Endodermal cell (in vitro differentiated cells): Measurements from ENCODE around the gene LRSAM1. TPM values are rescaled to one million over a fixed set of nuclear protein-coding genes. Genes with fewer than 3 reads are reported as not detected.

Experiments
- DNase-seq: peaks from one replicate; pipeline ENCODE4 v3.0.0-alpha.2; 2017
- H3K27ac ChIP-seq: 2 replicates; pipeline ENCODE4 v1.5.1; 2013; ENCODE audit warnings: mild to moderate bottlenecking, low read depth, low read length, moderate library complexity
- H3K27me3 ChIP-seq: 2 replicates; pipeline ENCODE4 v1.6.1; 2013; ENCODE audit warnings: mild to moderate bottlenecking, low read length, moderate library complexity; ENCODE audit not compliant: insufficient read depth, control insufficient read depth, poor library complexity, severe bottlenecking
- H3K36me3 ChIP-seq: 2 replicates; pipeline ENCODE4 v1.7.0; 2013; ENCODE audit warnings: mild to moderate bottlenecking, low read length, moderate library complexity; ENCODE audit not compliant: control insufficient read depth, insufficient read depth
- H3K4me1 ChIP-seq: one replicate; pipeline ENCODE4 v1.7.0; 2013; ENCODE audit warnings: low read length; ENCODE audit not compliant: control insufficient read depth, insufficient read depth
- H3K4me3 ChIP-seq: 2 replicates; pipeline ENCODE4 v1.5.1; 2013; ENCODE audit warnings: mild to moderate bottlenecking, low read length, moderate library complexity
- H3K9ac ChIP-seq: 2 replicates; pipeline ENCODE4 v1.6.1; 2013; ENCODE audit warnings: mild to moderate bottlenecking, low read length, moderate library complexity; ENCODE audit not compliant: poor library complexity, severe bottlenecking; ENCODE audit errors: extremely low read depth
- H3K9me3 ChIP-seq: 2 replicates; pipeline ENCODE4 v1.6.1; 2013; ENCODE audit warnings: mild to moderate bottlenecking, low read length, moderate library complexity; ENCODE audit not compliant: control insufficient read depth
- H3K27ac Mint-ChIP-seq: 2 replicates; pipeline ENCODE4 v1.8.0; 2020; ENCODE audit warnings: mixed read lengths
- H3K27me3 Mint-ChIP-seq: 2 replicates; pipeline ENCODE4 v1.8.0; 2021; ENCODE audit warnings: mild to moderate bottlenecking, mixed read lengths; ENCODE audit not compliant: insufficient read depth
- H3K36me3 Mint-ChIP-seq: 2 replicates; pipeline ENCODE4 v1.8.0; 2020; ENCODE audit warnings: low read depth, mixed read lengths
- H3K4me1 Mint-ChIP-seq: 2 replicates; pipeline ENCODE4 v1.8.0; 2020; ENCODE audit warnings: mixed read lengths
- H3K4me3 Mint-ChIP-seq: 2 replicates; pipeline ENCODE4 v1.8.0; 2020; ENCODE audit warnings: mild to moderate bottlenecking, moderate library complexity, mixed read lengths
- H3K9me3 Mint-ChIP-seq: 2 replicates; pipeline ENCODE4 v1.8.0; 2020; ENCODE audit warnings: mild to moderate bottlenecking, mixed read lengths
- CTCF ChIP-seq: fragments of 200-600 bp; sonication (generic); conservative IDR thresholded peaks from 2 replicates; pipeline ENCODE4 v1.5.0; 2021; ENCODE audit warnings: antibody characterized with exemption, mild to moderate bottlenecking
- WGBS, 2 experiments: methylation state at CpG; one replicate each; pipeline versions ENCODE4 v1.1.5 to v1.1.7; 2013; ENCODE audit warnings: missing lambda C conversion rate in 2 of 2, mixed read lengths in 1 of 2; ENCODE audit not compliant: insufficient coverage in 1 of 2, insufficient read length in 1 of 2; 5-methylcytosine and 5-hydroxymethylcytosine counted together
- total RNA-seq, 2 donors: library from RNA; stranded (reverse); fragmentation: NEBNext Ultra II Directional in 1 of 2; extraction: Animal tissue kit (Norgen Biotek cat#: 25700) in 1 of 2; gene quantifications; 2 replicates in 1 of 2; 3 replicates in 1 of 2; pipeline ENCODE4 v1.2.1, GENCODE V29; 2021

The LRSAM1 gene
- total RNA-seq, 2 donors from 2014 or later: 18.4 to 19.8 TPM

- no peaks in the 10 kb centered on the region for H3K27me3 ChIP-seq
- no peaks in the 10 kb centered on the region for H3K9me3 ChIP-seq
- H3K9ac ChIP-seq: no peak overlapping the region
- DNase-seq: no peak
- H3K4me1 ChIP-seq: peaks cover 7% of the 10 kb centered on the region
- Mint-ChIP-seq H3K9me3 (no peaks in the 10 kb centered on the region), H3K27me3 (no peaks in the 10 kb centered on the region), H3K36me3 (peaks cover 18% of the 10 kb centered on the region), H3K4me1 (peaks cover 3% of the 10 kb centered on the region), H3K27ac (no peak overlapping the region), H3K4me3 (no peak overlapping the region)
- no peak overlapping the region for H3K4me3 ChIP-seq
- H3K36me3 ChIP-seq: peaks cover 15% of the 10 kb centered on the region
- 90 to 91% methylated on average over 13 of the region's 13 CpGs for WGBS, 2 experiments
- H3K27ac ChIP-seq: peak overlapping the region; percentile 1
- no peak for TF ChIP-seq CTCF
These were observed 44.4 kb upstream of the LRSAM1 start for GRCh38 chr9:127406799-127407491.

- Histone ChIP-seq H3K4me3 (no peak overlapping the region), H3K27me3 (no peaks in the 10 kb centered on the region), H3K36me3 (peaks cover 9% of the 10 kb centered on the region), H3K27ac (peak overlapping the region; percentile 1), H3K4me1 (peaks cover 7% of the 10 kb centered on the region), H3K9ac (no peak overlapping the region), H3K9me3 (no peaks in the 10 kb centered on the region)
- no peak for DNase-seq
- no peak for TF ChIP-seq CTCF
- Mint-ChIP-seq H3K27me3 (no peaks in the 10 kb centered on the region), H3K9me3 (no peaks in the 10 kb centered on the region), H3K36me3 (peaks cover 18% of the 10 kb centered on the region), H3K4me3 (no peak overlapping the region), H3K4me1 (peaks cover 3% of the 10 kb centered on the region), H3K27ac (no peak overlapping the region)
- 77 to 89% methylated on average over 6 of the region's 6 CpGs for WGBS, 2 experiments
These were observed 43.8 kb upstream of the LRSAM1 start for GRCh38 chr9:127407492-127407843.

- WGBS, 2 experiments: 92 to 98% methylated on average over 3 to 4 of the region's 4 CpGs
- Histone ChIP-seq H3K36me3 (peaks cover 6% of the 10 kb centered on the region), H3K4me3 (no peak overlapping the region), H3K9ac (no peak overlapping the region), H3K27ac (no peak overlapping the region), H3K9me3 (no peaks in the 10 kb centered on the region), H3K4me1 (peaks cover 7% of the 10 kb centered on the region), H3K27me3 (no peaks in the 10 kb centered on the region)
- no peak for DNase-seq
- Mint-ChIP-seq H3K4me3 (no peak overlapping the region), H3K4me1 (peaks cover 3% of the 10 kb centered on the region), H3K27me3 (no peaks in the 10 kb centered on the region), H3K27ac (no peak overlapping the region), H3K36me3 (peaks cover 18% of the 10 kb centered on the region), H3K9me3 (no peaks in the 10 kb centered on the region)
- no peak for TF ChIP-seq CTCF
These were observed 40.2 kb upstream of the LRSAM1 start for GRCh38 chr9:127411122-127411521.
